Measurements from ENCODE around the gene NAALADL2. TPM values are rescaled to one million over a fixed set of nuclear protein-coding genes. Genes with fewer than 3 reads are reported as not detected.

NAALADL2 gene
- total RNA-seq, 2 donors from 2014 or later = 8.5 to 24.3 TPM

DNA sequence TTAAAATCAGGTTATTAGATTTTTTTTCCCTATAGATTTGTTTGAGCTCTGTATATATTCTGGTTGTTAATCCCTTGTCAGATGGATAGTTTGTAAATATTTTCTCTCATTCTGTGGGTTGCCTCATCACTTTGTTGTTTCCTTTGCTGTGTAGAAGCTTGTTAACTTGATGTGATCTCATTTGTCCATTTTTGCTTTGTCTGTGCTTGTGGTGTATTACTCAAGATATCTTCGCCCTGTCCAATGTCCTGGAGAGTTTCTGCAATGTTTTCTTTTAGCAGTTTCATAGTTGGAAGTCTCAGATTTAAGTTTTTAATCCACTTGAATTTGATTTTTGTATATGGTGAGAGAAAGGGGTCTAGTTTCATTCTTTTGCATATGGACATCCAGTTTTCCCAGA lies 699.1 kb downstream of the NAALADL2 start:
- H3K9ac ChIP-seq (ENCODE audit: low read depth in 2 of 2, low read length in 2 of 2) = no peak overlapping the region
- no peak overlapping the region for H3K4me3 ChIP-seq
- no peak overlapping the region for H3K27ac ChIP-seq
- no peaks in the 10 kb centered on the region for H3K9me3 ChIP-seq
- no peaks in the 10 kb centered on the region for H3K27me3 ChIP-seq
- DNase-seq = no peak
- no peaks in the 10 kb centered on the region for H3K4me1 ChIP-seq
- no peaks in the 10 kb centered on the region for H3K36me3 ChIP-seq
- TF ChIP-seq, protein P1, sequence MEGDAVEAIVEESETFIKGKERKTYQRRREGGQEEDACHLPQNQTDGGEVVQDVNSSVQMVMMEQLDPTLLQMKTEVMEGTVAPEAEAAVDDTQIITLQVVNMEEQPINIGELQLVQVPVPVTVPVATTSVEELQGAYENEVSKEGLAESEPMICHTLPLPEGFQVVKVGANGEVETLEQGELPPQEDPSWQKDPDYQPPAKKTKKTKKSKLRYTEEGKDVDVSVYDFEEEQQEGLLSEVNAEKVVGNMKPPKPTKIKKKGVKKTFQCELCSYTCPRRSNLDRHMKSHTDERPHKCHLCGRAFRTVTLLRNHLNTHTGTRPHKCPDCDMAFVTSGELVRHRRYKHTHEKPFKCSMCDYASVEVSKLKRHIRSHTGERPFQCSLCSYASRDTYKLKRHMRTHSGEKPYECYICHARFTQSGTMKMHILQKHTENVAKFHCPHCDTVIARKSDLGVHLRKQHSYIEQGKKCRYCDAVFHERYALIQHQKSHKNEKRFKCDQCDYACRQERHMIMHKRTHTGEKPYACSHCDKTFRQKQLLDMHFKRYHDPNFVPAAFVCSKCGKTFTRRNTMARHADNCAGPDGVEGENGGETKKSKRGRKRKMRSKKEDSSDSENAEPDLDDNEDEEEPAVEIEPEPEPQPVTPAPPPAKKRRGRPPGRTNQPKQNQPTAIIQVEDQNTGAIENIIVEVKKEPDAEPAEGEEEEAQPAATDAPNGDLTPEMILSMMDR (IDR thresholded peaks at IDR 0.05) = no peak
- intact Hi-C loops (cut with DNase I) = no loop called here

DNA sequence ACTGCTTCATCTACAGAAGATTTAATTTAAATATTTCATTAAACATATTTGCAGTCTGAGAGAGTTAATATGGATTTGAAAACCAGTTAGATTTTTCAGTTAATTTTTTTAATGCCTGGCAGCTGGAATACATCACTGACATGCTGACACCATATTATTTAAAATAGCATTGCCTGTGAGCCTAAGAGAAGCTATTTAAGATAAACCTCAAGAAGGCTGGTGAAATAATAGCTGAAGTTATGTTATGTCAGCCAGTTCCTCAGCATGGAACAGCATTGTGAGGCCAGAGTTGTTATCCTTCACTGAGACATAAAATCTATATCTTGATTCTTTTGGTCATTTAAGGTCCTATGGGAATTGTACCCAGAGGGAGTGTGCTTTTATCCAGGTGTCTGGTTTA lies 705.2 kb downstream of the NAALADL2 start:
- DNase-seq = no peak
- Histone ChIP-seq H3K4me3 (no peak overlapping the region), H3K27ac (no peak overlapping the region), H3K9ac (ENCODE audit: low read depth in 2 of 2, low read length in 2 of 2) (no peak overlapping the region), H3K36me3 (no peaks in the 10 kb centered on the region), H3K9me3 (no peaks in the 10 kb centered on the region), H3K27me3 (no peaks in the 10 kb centered on the region), H3K4me1 (no peaks in the 10 kb centered on the region)
- intact Hi-C loops (cut with DNase I) = no loop called here
- TF ChIP-seq, protein P1 (IDR thresholded peaks at IDR 0.05) = no peak

DNA sequence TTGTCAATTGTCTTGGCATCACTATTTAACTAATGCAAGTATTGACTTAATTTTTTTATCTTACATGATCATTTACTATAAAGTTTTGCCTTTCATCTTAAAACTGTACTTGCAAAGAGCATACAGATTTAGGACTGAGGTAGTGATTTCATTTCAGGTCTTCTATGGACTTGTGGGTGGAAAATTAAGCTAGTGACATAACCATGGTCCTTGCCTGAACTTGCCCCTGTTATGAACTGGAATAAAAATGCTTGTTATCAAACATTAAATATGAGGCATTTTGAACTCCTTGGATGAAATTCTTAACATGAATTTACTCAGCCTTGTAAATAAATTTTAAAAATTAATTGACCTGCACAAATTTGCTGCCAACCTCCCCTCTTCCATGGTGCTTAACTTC lies 712.0 kb downstream of the NAALADL2 start:
- Histone ChIP-seq H3K9ac (ENCODE audit: low read depth in 2 of 2, low read length in 2 of 2) (no peak overlapping the region), H3K36me3 (no peaks in the 10 kb centered on the region), H3K4me1 (no peaks in the 10 kb centered on the region), H3K27me3 (no peaks in the 10 kb centered on the region), H3K27ac (no peak overlapping the region), H3K4me3 (no peak overlapping the region), H3K9me3 (no peaks in the 10 kb centered on the region)
- DNase-seq = no peak
- intact Hi-C loops (cut with DNase I) = no loop called here
- TF ChIP-seq, protein P1 (IDR thresholded peaks at IDR 0.05) = no peak

DNA sequence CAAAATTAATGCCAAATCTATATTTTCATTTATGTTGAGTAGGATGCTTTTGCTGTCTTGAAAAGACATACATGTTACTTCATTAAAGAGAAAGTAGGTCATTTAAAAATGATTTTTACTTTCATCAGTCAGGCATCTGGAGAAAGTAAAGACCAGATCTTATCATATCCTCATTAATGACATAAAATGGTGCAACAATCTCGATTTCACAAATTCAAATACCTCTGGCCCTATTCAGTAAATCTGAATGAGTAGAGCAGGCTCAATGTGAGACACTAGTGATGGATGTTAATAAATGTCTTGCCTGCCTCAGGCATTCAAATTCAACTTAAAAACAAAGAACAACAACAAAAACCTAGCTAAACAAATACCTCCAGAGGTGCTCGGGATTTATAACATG lies 714.1 kb downstream of the NAALADL2 start:
- Histone ChIP-seq H3K27me3 (no peaks in the 10 kb centered on the region), H3K36me3 (no peaks in the 10 kb centered on the region), H3K9ac (ENCODE audit: low read depth in 2 of 2, low read length in 2 of 2) (no peak overlapping the region), H3K9me3 (no peaks in the 10 kb centered on the region), H3K27ac (no peak overlapping the region), H3K4me1 (no peaks in the 10 kb centered on the region), H3K4me3 (no peak overlapping the region)
- intact Hi-C loops (cut with DNase I) = no loop called here
- TF ChIP-seq, protein P1 (IDR thresholded peaks at IDR 0.05) = no peak
- DNase-seq = no peak

DNA sequence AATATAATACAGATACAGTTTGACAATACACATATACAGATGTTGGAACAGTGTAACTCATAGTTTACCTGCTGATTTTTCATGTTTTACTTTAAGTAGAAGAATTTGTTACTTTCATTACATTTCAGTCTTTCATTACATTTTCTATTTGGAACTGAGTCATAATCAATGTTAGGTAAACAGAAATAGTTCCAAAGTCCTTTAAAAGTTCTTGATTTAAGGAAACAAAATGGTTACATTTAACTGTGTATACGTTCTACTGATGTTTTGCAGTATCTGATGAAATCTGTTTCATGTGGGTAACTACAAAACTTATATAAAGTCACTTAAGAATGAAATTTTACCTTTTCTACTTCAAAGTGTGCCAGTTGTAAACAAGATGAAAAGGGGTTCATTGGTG lies 721.2 kb downstream of the NAALADL2 start:
- no peak overlapping the region for H3K4me3 ChIP-seq
- H3K4me1 ChIP-seq = no peaks in the 10 kb centered on the region
- H3K27me3 ChIP-seq = no peaks in the 10 kb centered on the region
- H3K9ac ChIP-seq (ENCODE audit: low read depth in 2 of 2, low read length in 2 of 2) = no peak overlapping the region
- no peaks in the 10 kb centered on the region for H3K9me3 ChIP-seq
- no peak overlapping the region for H3K27ac ChIP-seq
- H3K36me3 ChIP-seq = no peaks in the 10 kb centered on the region
- intact Hi-C loops (cut with DNase I) = no loop called here
- DNase-seq = no peak
- TF ChIP-seq, protein P1 (IDR thresholded peaks at IDR 0.05) = no peak

DNA sequence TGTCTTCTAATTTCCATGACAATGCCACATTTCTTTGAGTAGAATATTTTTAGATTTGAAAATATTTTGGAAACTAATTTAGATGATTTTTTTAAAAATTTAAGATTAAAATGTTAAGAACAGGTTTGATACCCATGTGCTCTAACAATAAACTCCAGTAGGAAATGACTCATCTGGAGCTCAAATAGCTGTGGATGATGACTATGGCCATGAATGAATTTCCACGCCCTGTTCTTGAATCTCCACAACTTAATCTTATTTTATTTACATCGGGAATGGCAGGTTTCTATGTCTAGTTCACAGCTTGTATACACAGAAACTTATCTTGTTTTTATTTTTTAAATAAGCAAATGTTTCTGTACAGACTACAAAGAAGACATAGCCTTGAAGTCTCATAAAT lies 726.8 kb downstream of the NAALADL2 start:
- no peak for DNase-seq
- intact Hi-C loops (cut with DNase I) = no loop called here
- Histone ChIP-seq H3K27ac (no peak overlapping the region), H3K27me3 (no peaks in the 10 kb centered on the region), H3K36me3 (no peaks in the 10 kb centered on the region), H3K4me1 (no peaks in the 10 kb centered on the region), H3K4me3 (no peak overlapping the region), H3K9ac (ENCODE audit: low read depth in 2 of 2, low read length in 2 of 2) (no peak overlapping the region), H3K9me3 (no peaks in the 10 kb centered on the region)
- TF ChIP-seq, protein P1 (IDR thresholded peaks at IDR 0.05) = no peak
